Lung microvascular endothelial cell (primary cell): ENCODE data around the gene CHST2. TPM values are rescaled to one million over a fixed set of nuclear protein-coding genes. Genes with fewer than 3 reads are reported as not detected.
"Not testable (repeated sequence)": the region's sequence is repeated elsewhere in the genome, so short reads cannot be mapped to it uniquely, and the experiment has no call there.

Source experiments
- DNase-seq, 2 donors: peaks; one replicate each; pipeline versions ENCODE4 v3.0.0 to v3.0.0-alpha.2; 2010; ENCODE audit warnings: low read depth in 2 of 2
- total RNA-seq: library from RNA; depleted of rRNA; stranded (reverse); fragments of >200 nt; gene quantifications from 2 replicates; pipeline ENCODE4 v1.2.1, GENCODE V29; 2014

Gene CHST2, protein sequence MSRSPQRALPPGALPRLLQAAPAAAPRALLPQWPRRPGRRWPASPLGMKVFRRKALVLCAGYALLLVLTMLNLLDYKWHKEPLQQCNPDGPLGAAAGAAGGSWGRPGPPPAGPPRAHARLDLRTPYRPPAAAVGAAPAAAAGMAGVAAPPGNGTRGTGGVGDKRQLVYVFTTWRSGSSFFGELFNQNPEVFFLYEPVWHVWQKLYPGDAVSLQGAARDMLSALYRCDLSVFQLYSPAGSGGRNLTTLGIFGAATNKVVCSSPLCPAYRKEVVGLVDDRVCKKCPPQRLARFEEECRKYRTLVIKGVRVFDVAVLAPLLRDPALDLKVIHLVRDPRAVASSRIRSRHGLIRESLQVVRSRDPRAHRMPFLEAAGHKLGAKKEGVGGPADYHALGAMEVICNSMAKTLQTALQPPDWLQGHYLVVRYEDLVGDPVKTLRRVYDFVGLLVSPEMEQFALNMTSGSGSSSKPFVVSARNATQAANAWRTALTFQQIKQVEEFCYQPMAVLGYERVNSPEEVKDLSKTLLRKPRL
- 3.7 and 5.4 TPM in 2 replicates for total RNA-seq

DNA sequence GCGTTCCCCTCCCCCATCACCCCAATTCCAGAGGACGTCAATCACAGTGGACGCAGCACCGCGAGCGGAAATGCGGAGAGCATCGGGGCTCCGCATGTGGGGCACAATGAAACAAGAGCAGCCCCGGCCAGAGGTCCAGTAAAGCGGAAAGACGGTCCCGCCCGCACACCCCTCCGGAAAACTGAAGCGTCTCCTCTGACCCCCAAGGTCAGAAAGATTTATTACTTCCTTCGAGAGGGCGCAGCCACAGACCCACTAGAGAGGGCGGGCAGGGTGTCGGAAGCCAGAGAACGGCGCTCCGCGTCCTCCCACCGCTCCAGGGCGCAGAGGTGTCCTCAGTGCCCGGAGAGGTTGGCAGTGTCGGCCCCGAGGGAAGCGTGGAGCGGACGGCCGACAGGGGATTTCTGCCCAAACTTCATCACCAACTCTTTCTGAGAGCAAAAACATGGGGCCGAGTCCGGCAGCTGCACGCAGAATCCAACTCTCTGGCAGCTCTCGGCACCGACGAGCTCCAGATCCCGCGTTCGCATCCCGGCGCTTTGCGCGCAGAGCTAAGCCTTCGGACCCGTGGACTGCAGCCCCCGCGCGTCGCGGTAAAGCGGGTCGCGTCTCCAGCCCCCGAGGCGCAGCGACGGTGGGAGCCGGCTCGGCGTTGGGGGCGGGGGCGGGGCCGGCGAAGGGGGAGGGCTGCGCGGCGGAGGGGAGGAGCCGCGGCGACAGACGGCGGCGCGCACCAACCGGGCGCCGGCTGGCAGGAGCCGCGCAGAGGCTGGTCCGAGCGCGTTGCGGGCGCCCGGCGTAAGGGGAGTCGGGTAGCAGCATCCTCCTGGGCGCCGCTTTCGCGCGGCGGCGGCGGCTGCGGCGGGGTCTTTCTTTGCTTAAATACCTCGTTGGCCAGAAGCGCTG is at the start of gene CHST2:
Gene CHST2 (plus strand): TSS at position 763 of the 906 bp plus-strand sequence. CDS start 1,046 bp downstream, outside the sequence.
- peak; percentile 86 to 90 for DNase-seq

- peak in 1 of 2 donors; percentile 70 for DNase-seq
These were observed 48.5 kb upstream of the CHST2 start for GRCh38 chr3:143070977-143071551.

DNA sequence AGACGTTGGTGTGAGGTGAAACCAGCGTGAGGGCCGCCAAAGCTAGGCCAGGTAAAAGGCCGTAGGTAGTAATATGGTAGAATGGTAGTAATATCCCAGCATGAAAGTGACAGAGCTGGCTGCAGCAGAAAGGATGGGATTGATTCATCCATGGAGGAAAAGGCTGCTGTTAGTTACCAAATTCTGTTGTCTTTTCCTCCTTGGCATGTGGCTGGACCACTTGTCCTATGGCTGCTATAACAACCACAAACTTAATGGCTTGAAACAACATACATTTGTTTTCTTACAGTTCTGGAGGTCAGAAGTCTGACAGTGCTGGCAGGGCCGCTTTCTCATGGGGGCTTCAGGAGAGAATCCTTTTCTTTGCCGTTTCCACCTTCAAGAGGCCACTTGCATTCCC is 47.8 kb upstream of the CHST2 start:
- no peak for DNase-seq

DNA sequence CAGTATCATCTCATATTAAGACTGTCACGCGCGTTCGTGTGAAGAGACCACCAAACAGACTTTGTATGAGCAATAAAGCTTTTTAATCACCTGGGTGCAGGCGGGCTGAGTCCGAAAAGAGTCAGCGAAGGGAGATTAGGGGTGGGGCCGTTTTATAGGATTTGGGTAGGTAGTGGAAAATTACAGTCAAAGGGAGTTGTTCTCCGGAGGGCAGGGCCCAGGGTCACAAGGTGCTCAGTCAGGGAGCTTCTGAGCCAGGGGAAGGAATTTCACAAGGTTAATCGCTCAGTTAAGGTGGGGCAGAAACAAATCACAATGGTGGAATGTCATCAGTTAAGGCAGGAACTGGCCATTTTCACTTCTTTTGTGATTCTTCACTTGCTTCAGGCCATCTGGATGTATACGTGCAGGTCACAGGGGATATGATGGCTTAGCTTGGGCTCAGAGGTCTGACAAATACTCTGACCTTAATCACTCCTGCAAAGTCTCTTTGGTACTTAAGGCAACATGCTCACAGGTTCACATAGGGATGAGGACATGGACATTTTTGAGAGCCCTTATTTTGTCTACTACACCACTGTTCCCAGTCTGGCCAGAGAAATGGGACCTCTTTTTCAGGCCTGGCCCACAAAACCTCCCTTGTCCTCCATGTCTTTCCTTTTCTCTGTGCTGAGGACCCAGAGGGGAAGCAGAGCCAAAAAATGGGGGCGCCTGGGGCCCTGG is 47.1 kb upstream of the CHST2 start:
- not testable (repeated sequence) for DNase-seq

DNA sequence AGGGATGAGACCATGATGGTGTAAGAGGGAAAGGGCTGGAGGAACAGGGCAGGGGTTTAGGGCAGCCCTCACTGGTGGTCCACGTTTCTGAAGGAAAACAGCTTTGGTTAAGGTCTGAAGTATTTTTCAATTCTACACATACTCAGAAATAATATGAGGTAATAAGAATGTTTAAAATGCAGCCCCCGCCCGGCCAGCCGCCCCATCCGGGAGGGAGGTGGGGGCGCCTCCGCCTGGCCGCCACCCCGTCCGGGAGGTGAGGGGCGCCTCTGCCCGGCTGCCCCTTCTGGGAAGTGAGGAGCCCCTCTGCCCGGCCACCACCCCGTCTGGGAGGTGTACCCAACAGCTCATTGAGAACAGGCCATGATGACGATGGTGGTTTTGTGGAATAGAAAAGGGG is 46.0 kb upstream of the CHST2 start:
- not testable (repeated sequence) for DNase-seq

DNA sequence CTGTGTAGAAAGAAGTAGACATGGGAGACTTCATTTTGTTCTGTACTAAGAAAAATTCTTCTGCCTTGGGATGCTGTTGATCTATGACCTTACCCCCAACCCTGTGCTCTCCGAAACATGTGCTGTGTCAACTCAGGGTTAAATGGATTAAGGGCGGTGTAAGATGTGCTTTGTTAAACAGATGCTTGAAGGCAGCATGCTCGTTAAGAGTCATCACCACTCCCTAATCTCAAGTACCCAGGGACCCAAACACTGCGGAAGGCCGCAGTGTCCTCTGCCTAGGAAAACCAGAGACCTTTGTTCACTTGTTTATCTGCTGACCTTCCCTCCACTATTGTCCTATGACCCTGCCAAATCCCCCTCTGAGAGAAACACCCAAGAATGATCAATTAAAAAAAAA is 45.6 kb upstream of the CHST2 start:
- not testable (repeated sequence) for DNase-seq

DNA sequence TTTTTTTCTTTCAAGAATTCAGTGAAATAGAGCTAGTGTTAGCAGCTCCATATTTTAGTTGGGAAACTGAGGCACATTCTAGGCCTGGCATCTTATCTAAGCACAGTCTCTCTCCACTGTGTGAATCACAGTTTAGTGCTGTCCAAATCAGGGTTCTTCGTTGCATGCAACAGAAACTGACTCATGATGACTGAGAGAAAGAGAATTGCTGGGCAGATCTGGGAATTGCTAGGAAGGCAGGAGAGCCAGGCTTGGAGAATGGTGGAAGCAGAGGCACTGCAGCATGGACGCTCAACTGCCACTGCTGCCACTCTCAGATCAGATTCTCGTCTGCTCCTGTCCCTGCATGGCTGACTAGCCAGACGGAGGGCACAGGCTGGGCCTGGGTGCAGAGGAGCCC is 40.7 kb upstream of the CHST2 start:
- DNase-seq = peak in 1 of 2 donors; percentile 44

- DNase-seq = no peak
These were observed 39.4 kb upstream of the CHST2 start for GRCh38 chr3:143080196-143080595.

DNA sequence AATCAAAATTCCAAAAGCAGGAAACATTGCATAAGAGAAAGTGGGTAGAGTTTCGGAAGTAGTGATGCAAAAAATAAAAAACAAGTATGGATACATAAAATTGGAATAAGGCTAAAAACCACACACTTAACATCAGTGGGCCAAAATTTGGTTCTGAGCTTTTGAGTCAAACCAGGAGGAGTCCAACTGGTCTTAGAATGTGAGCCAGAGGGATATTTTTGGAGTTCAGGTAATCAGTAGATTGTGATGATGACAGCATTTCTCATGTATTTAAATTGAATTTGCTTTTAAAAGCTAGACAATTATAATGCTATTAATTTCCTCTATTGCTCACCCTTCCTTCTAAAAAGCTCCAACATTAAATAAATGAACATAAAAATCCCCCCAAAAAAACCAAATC is 38.2 kb upstream of the CHST2 start:
- no peak for DNase-seq

DNA sequence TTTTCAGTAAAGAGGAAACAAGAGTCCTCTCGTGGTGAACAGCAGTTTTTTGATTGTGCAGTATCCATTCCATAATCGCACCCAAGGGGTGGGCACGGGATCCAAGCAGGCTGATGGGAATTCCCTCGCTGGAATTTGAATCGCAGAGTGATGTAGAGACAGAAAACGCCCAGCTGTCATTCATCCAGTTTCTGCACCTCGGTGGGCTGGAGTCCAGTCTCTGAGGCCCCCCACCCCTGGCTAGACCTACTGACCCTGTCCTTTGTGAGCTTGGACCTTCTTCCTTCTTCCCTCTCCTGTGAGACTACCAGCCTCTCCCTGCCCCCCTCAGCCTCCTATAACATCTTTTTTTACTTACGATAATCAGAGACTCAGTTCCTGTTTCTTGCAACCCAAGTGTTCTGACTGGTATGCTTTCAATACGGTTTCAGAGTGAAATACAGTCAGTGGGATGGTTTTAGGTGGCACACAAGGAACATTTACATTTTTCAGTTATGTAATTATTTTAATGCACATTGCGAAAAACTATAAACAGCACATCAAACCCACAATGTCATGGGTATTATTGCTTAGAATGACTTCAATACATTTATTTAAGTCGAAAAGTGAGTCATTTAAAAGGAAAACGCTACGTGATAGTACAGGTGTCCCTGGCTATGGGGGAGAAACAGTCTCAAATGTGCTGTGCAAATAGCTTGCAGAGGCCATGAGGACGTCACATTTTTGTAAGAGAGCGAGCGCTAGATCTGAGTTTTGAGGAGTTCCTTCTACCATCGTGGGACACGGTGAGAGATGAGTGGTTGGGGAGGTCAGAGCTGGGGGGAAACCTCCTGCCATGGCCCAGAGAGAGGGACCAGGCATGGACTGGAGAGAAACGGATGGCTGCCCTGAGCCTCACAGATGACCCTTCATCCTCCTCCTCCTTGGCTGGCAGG is 37.5 kb upstream of the CHST2 start:
- DNase-seq = no peak

- DNase-seq = no peak
These were observed 35.8 kb upstream of the CHST2 start for GRCh38 chr3:143083781-143084180.

GRCh38 chr3:143084856-143085731 is 34.5 kb upstream of the CHST2 start:
- DNase-seq = peak; percentile 67 to 88

GRCh38 chr3:143088835-143089234 is 30.7 kb upstream of the CHST2 start:
- DNase-seq = no peak

- DNase-seq = no peak
These were observed 29.6 kb upstream of the CHST2 start for GRCh38 chr3:143089965-143090364.

- DNase-seq = no peak
These were observed 29.1 kb upstream of the CHST2 start for GRCh38 chr3:143090486-143090885.

GRCh38 chr3:143090976-143091837 is 28.4 kb upstream of the CHST2 start:
- no peak for DNase-seq

DNA sequence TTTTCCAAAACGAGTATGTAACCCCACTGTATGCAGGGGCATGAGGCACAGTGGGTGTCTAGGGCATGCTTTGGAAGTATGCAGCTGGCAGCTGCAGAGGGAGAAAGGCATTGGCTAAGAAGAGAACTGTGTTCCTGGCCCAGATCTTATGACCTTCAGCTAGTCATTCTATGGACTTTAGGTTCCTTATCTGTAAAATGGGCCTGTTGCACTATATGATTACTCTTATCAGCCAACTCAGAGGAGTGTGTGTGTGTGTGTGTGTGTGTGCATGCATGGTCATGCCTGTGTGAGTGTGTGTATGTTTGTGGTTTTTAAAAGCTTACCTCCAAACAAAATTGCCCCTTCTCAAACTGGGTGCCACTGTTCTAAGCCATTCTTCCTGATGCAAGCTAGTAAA is 27.4 kb upstream of the CHST2 start:
- no peak for DNase-seq

DNA sequence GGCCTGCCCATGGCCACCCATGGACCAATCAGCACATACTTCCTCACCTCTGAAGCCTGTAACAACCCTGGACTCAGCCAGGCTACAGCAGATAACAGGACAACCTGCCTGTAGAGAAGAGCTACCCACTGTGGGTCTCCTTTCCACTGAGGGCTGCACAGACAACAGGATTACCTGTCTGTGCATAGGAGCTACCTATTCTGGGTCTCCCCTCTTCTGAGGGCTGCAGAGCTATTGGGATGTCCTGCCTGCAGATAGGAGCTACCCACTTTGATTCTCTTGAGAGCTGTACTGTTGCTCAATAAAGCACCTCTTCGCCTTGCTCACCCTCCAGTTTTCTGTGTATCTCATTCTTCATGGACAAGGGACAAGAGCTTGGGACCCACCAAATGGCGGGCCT is 23.8 kb upstream of the CHST2 start:
- no peak for DNase-seq
